GM18868 (cell line): ENCODE data around the gene ZBTB20.
A peak's percentile ranks its signal among the peaks of the same experiment; 100 is the strongest.

Experiments used
- ATAC-seq: cut with Tn5 transposase; IDR thresholded peaks from one replicate; pipeline ENCODE4 v1.9.1; 2021; ENCODE audit warnings: mild to moderate bottlenecking, moderate library complexity; ENCODE audit not compliant: unreplicated experiment

The ZBTB20 gene

DNA sequence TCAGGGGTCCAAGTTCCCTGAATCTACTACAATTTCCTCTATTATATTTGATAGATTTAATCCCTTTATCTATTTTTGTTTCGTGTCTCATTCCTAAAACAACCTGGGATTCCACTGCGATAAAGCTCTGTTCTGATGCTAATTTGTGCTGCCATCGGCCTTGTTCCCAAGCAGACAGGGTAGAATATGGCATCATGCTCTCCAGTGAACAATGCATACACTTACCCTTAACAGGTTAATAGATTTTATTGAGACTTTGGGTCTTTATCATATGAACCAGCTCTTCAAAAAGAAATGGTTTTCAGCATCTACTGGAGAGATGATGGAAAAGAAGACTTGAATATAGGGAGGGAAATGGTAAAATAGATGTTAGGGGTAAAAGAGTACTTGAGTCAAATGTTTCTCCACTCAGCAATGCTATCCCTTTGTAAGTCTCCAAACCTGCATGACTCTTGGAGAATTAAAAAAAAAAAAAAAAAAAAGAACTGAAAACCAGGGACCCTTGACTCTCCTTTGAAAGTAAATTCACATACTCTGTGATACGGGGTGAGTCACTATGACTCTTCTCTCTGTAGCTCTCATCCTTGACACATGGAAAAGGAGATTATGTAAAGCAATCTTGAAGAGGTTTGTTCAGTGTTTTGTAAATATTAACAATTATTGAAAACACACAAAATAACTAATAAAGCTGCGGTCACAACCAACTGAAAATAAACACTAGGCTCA lies 268.8 kb downstream of the ZBTB20 start:
- no peak for ATAC-seq

DNA sequence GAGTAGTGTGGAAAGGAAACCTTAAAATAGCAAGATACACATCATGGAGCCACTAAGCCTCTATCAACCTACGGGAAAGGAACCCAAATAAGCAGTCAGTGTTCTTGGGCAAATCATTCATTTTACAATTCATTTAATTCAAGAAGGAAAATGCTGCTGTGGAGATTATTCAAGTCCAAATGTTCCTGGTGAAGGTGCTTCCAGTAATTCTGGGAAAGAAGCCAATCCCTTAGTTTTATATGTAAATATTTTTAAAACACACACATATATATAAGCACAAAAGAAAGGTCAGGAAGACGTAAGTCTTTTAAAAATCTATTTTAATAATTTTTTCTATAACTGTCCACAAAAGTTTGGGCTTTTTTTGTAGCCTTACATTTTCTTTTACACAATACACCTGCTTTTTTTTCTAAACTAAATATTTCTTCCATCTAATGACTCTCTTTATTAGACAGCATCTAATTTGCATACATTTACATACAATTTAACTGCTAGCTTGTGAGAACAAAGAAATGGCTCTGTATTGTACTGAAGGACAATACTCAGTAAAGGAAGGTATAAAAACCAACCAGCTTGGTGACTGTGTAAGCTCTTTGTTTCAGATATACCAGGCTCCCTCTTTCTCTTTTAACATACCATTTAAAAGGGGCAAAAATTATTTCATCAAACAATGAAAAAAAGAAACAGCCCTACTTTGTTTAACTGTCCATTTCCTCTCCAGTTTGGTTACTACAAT lies 269.5 kb downstream of the ZBTB20 start:
- ATAC-seq: no peak

DNA sequence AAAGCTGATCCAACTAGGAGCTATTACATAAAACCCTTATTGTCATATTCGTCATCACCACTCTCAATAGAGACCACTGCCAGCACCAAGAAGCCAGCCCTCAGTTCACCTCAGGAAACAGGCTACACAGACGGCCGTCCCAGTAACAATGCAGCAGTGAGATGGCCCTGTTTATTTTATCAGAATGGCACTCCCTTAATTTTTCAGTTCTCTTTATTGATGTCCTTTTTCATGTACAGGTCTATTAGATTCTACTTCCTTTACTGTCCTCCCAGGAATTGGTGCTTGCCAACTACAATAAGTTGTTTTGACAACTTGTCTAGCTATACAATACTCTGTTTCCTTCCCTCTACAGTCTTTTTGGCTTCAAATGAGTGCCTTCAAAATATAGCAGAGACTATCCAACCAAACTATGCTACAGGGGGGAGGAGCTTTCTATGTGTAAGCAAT lies 272.5 kb downstream of the ZBTB20 start:
- ATAC-seq: no peak

DNA sequence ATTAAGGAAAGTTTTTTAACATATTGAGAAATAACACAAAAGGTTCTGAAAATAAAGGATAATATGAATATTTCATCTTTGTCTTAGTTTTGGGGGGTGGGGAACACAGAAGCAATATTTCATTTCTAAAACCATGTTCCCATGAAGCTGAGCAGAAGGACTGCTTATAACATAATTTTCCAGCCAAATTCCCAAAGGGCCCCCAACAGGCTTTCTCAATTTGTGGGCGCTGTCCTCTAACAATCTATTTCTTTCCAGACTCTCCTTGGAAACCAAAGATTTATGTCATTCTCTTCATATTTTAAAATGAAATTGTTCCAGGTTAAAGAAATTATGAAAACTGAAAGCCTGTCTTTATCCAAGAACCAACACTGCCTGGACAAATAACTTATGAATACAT lies 273.5 kb downstream of the ZBTB20 start:
- ATAC-seq: no peak

DNA sequence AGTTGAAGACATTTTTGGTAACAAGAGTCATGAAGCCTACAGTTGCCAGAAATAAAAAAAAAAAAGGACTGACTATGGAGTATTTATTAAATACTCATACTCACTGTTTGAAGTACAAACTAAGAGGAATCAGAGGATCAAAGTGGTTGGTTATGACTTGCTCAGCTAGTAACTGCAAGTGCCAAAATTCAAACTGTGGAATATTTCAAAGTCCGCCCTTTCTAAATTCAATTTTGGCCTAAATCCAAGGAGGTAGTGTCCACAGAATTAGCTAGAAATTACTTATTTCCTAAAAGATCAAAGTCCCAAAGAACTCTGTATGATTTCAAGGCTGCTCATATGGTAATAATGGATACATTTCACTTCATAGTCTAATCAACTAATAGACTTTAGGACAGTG lies 274.5 kb downstream of the ZBTB20 start:
- ATAC-seq: no peak

DNA sequence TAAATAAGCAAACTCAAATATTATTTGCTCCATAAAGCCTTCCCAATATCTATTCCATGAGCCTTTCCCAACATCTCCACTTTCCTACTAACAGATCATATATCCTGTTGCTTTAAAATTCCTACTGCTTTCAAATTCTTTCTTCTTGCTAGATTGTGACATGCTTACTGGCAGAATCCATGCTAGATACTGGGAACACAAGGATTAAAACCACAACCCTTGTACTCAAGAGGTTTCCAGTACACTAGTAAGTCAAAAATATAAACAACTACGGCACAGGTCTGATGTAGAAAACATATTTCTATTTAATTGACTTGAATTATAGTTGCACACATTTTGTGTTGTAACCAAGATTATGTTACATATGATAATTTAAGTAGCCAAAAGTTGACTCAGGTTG lies 275.0 kb downstream of the ZBTB20 start:
- no peak for ATAC-seq

DNA sequence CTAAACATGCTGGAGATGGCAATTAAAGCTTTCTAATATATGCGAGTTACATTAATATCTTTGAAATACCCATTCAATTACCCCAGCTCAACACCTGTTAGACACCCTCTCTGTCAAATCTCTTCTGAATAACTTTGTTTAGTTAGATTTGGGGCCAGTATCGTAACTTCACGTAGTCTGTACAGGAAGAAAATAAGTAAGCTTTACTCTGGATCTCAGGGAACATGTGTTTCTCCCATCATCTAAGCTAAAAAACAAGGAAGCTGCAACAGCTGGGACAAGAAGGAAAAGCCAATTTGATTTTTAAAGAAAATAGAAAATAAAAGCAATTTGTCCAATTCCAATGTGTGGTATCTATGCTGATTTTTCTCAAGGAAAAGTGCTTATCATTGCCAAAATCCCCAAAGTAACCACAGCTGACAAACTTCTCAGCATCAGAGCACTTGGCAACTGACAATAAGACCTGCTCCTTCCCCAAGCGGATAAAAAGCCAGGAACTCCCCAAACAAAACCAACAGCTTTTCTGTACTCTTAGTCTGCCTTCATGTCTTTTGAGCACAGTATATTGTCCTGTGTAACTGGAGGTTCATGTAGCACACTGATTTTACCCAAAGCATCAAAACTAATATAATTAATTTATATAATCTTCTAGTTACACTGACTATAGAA lies 279.1 kb downstream of the ZBTB20 start:
- no peak for ATAC-seq

DNA sequence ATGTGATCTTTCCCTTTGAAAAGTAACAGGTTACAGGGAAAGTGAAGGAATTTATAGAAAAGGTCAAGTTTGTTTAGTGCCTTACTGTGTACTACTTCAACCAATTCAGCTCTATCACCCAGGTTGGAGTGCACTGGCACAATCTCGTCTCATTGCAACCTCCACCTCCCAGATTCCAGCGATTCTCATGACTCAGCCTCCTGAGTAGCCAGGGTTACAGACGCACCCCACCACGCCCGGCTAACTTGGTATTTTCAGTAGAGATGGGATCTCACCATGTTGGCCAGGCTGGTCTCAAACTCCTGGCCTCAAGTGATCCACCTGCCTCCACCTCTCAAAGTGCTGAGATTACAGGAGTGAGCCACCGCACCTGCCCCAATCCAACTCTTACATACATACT lies 279.7 kb downstream of the ZBTB20 start:
- no peak for ATAC-seq

DNA sequence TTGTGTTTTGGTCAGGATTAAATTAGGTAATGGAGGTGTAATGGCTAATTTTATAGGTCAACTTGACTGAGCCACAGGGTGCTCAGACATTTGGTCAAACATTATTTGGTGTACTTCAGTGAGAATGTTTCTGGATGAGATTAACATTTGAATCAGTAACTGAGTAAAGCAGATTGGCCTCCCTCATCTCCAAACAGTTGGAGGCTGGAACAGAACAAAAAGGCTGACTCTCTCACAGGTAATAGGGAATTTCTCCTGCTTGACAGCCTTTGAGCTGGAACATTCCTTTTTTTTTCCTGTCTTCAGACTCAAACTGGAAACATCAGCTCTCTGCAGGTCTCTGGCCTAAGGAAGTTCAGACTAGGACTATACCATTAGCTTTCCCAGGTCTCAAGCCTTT lies 280.7 kb downstream of the ZBTB20 start:
- ATAC-seq: no peak

DNA sequence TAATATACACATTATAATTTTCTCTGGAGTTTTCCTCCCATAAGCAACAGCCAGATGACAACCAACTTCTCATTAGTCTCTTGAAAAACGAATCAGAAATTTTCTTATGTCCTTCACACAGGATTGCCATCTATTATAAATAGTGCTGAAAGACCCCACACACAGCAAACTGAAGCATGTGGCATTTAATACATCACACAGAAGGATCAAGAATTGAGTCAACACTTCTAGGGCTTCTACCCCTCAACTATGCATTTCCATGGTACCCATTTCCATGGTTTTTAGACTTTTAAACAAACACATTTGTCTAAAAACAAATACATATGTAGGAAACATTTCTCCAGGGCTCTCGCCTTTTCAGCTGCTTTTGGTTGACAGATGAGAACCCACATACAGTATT lies 282.1 kb downstream of the ZBTB20 start:
- ATAC-seq: no peak

DNA sequence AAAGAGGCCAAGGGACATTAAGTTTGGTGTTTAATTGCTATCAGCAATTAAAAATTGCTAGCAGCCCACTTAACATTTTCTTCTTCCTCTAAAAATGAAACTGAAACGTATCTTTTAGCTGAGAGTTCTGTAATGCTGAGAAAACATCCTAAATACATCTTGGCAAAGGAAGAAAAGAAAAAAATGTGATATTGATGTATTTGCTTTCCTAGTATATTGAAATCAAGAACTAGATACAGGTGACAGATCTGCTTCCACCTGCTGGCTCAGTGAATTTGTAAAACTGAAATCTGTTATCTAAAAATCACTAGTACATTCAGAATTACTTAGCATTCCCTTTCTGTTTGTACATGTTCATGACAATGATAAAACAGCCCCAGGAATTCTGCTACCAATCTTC lies 283.2 kb downstream of the ZBTB20 start:
- peak; percentile 49 for ATAC-seq

DNA sequence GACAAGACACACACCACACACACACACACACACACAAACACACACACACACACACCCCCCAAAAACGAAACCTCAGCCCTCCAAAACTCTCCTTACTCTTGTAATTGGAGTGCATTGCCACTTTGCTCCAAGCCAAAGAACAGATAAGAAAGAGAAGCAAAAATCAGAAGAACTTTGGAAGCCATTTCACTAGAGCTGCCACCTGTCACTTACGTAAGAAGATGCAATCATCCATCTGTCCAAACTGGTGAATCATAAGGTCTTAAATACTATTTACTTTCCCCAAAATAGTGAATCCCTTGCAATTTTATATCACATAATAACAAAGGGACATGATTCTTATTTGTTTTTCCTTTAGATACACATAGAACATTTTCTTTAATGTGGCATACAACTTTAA lies 285.4 kb downstream of the ZBTB20 start:
- no peak for ATAC-seq

DNA sequence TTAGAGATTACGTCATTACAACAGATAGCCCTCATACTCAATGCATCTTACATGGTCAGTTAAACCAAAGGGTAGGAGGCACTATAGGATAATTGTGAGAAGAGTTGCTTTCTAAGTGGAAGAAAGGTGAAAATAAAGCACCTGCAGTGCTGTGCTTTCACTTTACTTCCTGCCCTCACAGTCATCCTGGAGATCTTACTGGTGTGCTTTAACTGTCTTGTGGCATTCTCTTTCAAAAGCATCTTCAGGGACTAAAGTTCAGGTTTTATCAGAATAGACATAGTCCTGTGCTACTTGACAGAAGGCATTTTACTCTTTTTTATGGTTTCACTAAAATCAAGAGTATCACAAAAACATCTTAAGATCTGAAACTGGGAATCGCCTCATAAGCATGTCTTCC lies 286.6 kb downstream of the ZBTB20 start:
- ATAC-seq: no peak

DNA sequence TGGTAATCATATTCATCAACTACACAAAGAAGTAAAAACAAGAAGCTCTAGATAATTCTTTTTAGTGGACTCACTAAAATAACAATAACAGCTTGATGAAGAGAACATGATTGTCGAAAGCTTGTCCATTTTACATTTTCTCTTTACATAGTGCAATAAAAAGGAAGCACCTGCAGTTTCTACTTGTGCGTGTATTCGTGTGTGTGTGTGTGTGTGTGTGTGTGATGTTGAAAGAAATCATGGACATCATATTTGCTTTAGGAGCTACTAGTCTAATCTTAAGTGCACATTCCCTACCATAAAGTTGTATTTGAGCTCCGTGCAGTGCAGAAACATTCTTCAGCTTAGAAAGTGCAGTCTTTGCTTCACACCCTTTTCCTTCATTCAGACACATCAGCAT lies 288.8 kb downstream of the ZBTB20 start:
- ATAC-seq: no peak

DNA sequence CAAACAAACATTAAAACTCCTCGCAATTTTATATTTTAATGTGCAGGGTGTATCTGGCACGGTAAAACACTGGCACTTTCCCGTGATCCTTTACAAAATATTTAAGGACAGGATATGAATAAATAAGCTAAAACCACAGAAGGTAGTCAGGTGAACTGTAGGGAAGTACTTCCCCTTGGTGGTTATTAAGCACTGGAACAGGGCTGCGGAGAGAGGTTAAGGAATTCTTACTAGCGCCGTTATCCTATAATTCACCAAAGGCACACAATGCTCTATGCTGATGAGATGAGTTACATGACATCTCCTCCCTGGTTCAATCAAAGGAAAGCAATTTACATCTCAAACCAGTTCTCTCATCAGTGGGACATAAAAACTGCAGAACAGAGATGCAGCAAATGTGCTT lies 289.8 kb downstream of the ZBTB20 start:
- ATAC-seq: no peak

DNA sequence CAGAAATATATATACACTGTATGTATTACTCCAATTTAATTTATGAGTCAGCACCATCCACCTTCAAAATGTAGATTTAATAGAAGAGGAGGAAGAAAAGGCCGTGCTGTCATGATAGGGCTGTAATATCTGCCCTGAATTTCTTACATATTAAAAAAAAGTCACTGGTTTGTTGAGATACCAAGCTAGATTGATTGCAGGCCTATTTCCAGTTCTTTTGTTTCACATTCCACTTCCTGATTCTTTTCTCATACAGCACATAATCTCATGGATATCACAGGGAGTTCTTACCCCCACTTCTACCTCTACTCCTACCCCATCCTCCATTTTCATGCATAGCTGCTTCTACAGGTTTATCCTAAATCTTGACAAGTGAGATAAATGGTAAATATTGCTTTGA lies 290.3 kb downstream of the ZBTB20 start:
- no peak for ATAC-seq

DNA sequence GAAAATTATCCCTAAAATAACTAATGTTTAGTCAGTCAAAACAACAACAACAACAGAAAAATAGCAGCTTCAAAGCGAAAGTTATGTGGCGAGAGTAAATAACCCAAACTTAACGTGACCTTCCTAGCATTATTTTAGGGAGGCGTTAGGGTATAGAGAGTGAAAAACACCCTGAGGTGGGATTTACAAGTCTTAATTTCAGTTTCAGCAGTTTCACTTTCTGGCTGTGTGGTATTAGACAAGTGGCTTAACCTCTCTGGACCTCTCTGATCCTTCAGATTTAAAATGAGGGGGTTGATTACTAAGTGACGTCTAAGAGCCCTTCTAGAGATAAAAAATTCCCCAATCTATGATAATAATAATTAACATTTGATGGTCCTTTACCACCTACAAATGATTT lies 291.2 kb downstream of the ZBTB20 start:
- peak; percentile 75 for ATAC-seq

DNA sequence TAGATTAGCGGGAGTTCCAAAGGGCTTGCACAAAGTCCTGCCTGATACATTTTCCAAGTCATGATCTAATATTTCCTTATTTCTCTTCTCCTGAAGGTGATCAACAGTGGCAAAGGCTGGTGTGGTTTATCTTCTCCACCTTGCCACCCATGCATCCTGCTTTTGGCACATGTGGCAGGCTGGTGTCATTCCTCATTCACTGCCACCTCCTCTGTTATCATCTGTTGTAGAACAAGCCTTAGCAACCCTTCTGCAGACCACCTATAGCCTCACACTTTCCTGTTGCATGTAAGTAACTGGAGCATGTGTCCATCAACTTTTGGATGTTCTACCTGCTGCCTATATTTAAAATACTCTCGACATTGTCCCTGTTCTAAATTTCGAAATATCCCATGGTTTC lies 294.1 kb downstream of the ZBTB20 start:
- no peak for ATAC-seq

DNA sequence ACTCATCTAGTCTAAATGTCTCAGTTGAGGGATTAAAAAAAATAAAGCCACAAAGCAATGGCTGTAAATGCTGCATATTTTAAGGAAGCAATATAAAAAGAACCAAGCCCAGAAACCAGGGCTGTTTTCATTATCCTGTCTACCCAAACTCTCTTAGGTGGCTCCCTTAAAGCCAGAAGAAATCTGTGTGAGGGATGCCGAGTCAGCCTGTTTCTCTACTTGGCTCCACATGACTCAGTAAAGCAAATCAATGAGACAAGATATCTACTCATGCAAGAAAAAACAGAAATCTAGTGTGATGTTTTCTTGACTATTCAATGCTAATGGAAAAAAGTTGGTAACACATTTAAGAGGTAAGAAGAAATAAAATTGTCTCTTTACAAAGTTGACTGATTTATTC lies 296.2 kb downstream of the ZBTB20 start:
- ATAC-seq: no peak

DNA sequence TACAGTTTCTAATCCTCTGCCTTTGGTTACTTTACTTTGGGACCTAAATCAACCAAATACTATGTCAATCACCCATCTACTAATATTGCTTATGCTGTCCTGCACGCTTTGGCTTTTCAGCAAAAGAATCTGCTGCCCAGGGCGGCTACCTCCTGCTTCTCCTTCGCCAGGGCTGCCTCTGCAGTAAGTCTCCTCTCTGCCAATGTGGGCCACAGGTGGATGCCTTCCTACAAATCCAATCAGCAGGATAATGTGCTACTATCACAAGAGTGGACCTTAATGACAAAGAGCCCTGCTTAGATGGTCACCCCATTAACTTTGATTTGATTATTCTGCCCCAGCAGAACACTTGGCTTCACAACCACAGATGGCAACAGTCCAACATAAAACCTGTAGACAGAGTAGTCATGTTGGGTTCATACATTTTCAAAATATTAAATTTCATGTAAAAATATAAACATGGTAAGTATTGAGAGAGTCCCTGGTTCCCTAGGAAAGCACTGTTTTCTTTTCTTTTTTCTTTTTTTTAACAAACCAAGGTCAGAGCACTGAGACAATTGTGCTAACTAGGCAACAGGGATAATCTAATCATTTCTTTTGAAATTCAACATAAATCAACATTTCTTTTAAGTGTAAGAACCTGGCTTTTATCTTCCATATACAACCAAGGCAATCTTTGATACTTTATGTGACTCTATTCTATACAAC lies 298.3 kb downstream of the ZBTB20 start:
- no peak for ATAC-seq

DNA sequence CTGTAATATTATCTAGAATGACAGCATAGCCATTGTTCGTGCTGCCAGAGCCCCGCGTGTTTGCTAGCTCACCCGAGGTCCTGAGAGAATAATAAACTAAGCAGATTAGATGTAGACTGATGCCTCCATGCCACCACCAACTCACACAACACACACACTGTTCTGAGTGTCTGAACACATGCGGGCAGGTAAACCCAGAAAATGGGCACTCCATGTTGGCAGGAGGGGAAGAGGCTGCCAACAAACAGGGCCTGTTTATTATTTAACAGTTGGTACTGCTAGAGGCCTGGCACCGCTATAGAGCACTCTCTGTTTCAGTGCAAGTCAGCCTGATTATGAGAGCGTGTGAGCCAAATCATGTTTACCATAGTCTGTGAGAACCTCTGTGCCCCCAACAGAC lies 299.0 kb downstream of the ZBTB20 start:
- no peak for ATAC-seq
